SK-N-SH (cell line): ENCODE results near the gene PCED1B. TPM values are rescaled to one million over a fixed set of nuclear protein-coding genes. Genes with fewer than 3 reads are reported as not detected.

Experiments used
- CTCF ChIA-PET: fragments of 300-600, 350-600 bp; formaldehyde crosslinking; extraction: SDS; loops from one replicate; lab custom pipeline; 2021; lab: Yijun Ruan, JAX
- POLR2A ChIA-PET: fragments of 350-600 bp; sonication (Branson Sonifier 250); formaldehyde crosslinking; extraction: SDS; loops from one replicate; lab custom pipeline; 2020; ENCODE audit warnings: antibody characterized with exemption, inconsistent platforms; lab: Yijun Ruan, JAX
- DNase-seq: peaks from one replicate; pipeline ENCODE4 v3.0.0; 2012
- H2AFZ ChIP-seq: fragments of 200-600 bp; sonication (generic); 2 replicates; pipeline ENCODE4 v1.8.1; 2016; ENCODE audit warnings: antibody characterized with exemption, mild to moderate bottlenecking, low read depth
- H3F3A ChIP-seq: fragments of 200-600 bp; sonication (generic); replicated peaks from 2 replicates; pipeline ENCODE3; 2016; ENCODE audit warnings: antibody characterized with exemption, mild to moderate bottlenecking; ENCODE audit not compliant: insufficient read depth
- H3K27ac ChIP-seq, 2 experiments: fragments of 200-500 bp in 1 of 2; fragments of 200-600 bp in 1 of 2; sonication (Bioruptor generic) in 1 of 2; sonication (generic), shearing (Covaris generic) in 1 of 2; 2 replicates each; pipeline versions ENCODE4 v1.5.1 to v1.6.1; 2014 to 2016; ENCODE audit warnings: low read depth in 2 of 2, inconsistent platforms in 1 of 2, low read length in 1 of 2, mild to moderate bottlenecking in 1 of 2, mixed read lengths in 1 of 2
- H3K27me3 ChIP-seq: fragments of 200-600 bp; sonication (generic), shearing (Covaris generic); 2 replicates; pipeline ENCODE4 v1.6.1; 2016; ENCODE audit warnings: mixed run types; ENCODE audit not compliant: insufficient read depth
- H3K36me3 ChIP-seq, 2 experiments: fragments of 200-500 bp in 1 of 2; fragments of 200-600 bp in 1 of 2; sonication (Bioruptor generic) in 1 of 2; sonication (generic) in 1 of 2; replicated peaks in 1 of 2; 2 replicates each; pipeline versions ENCODE3 to v1.5.1; 2014 to 2016; ENCODE audit warnings: low read length in 1 of 2, mild to moderate bottlenecking in 1 of 2; ENCODE audit not compliant: insufficient read depth in 2 of 2, control insufficient read depth in 1 of 2
- H3K4me1 ChIP-seq, 2 experiments: fragments of 200-500 bp in 1 of 2; fragments of 200-600 bp in 1 of 2; sonication (Bioruptor generic) in 1 of 2; sonication (generic), shearing (Covaris generic) in 1 of 2; 2 replicates each; pipeline versions ENCODE4 v1.5.1 to v1.6.1; 2014 to 2016; ENCODE audit warnings: low read depth in 1 of 2, low read length in 1 of 2, mixed run types in 1 of 2; ENCODE audit not compliant: insufficient read depth in 2 of 2, control insufficient read depth in 1 of 2
- H3K4me2 ChIP-seq: fragments of 200-600 bp; sonication (generic), shearing (Covaris generic); 2 replicates; pipeline ENCODE4 v1.6.1; 2017; ENCODE audit warnings: mixed run types
- H3K4me3 ChIP-seq, 2 experiments: fragments of 200-500 bp in 1 of 2; fragments of 200-600 bp in 1 of 2; sonication (Bioruptor generic) in 1 of 2; sonication (generic), shearing (Covaris generic) in 1 of 2; 2 replicates each; pipeline versions ENCODE4 v1.5.1 to v1.8.1; 2014 to 2016; ENCODE audit warnings: low read depth in 2 of 2, inconsistent platforms in 1 of 2, low read length in 1 of 2, mild to moderate bottlenecking in 1 of 2, mixed read lengths in 1 of 2, moderate library complexity in 1 of 2
- H3K79me2 ChIP-seq: fragments of 200-600 bp; sonication (generic); 2 replicates; pipeline ENCODE4 v1.8.1; 2017; ENCODE audit warnings: mild to moderate bottlenecking; ENCODE audit not compliant: insufficient read depth
- H3K9ac ChIP-seq: fragments of 200-600 bp; sonication (generic); 2 replicates; pipeline ENCODE4 v1.6.1; 2017; ENCODE audit warnings: mixed run types
- H3K9me2 ChIP-seq: fragments of 200-600 bp; sonication (generic); 2 replicates; pipeline ENCODE4 v1.6.1; 2017; ENCODE audit warnings: mixed run types
- H3K9me3 ChIP-seq: fragments of 200-600 bp; sonication (generic); 2 replicates; pipeline ENCODE4 v1.6.1; 2017; ENCODE audit warnings: mixed run types, mild to moderate bottlenecking, moderate library complexity
- H4K20me1 ChIP-seq: fragments of 200-600 bp; sonication (generic); 2 replicates; pipeline ENCODE4 v1.6.1; 2017; ENCODE audit warnings: mild to moderate bottlenecking, mixed run types; ENCODE audit not compliant: insufficient read depth
- CHD2 ChIP-seq: fragments of 150-350 bp; IDR thresholded peaks from 2 replicates; pipeline ENCODE4 v1.6.1; 2018; ENCODE audit warnings: low read length; ENCODE audit not compliant: partially characterized antibody
- CTCF ChIP-seq: fragments of 200-600 bp; sonication (generic); IDR thresholded peaks from 2 replicates; pipeline ENCODE4 v1.6.1; 2017; ENCODE audit warnings: antibody characterized with exemption, mild to moderate bottlenecking, moderate library complexity
- ELF1 ChIP-seq: IDR thresholded peaks from 2 replicates; pipeline ENCODE4 v1.4.0; 2012
- EP300 ChIP-seq, 2 experiments: IDR thresholded peaks; 2 replicates each; pipeline versions ENCODE4 v1.4.0 to v1.6.1; 2012; ENCODE audit warnings: borderline replicate concordance in 1 of 2, low read depth in 1 of 2, low read length in 1 of 2
- FOXJ3 ChIP-seq: sonication (generic); formaldehyde crosslinking; IDR thresholded peaks from 2 replicates; pipeline ENCODE4 v1.5.1; 2020; ENCODE audit warnings: mild to moderate bottlenecking, missing genetic modification reagents
- FOXM1 ChIP-seq: IDR thresholded peaks from 2 replicates; pipeline ENCODE4 v1.4.0; 2012; ENCODE audit warnings: low read depth, mild to moderate bottlenecking
- GABPA ChIP-seq: IDR thresholded peaks from 2 replicates; pipeline ENCODE4 v1.4.0; 2012; ENCODE audit warnings: low read depth, mild to moderate bottlenecking
- GATA2 ChIP-seq: sonication (generic); formaldehyde crosslinking; IDR thresholded peaks from 2 replicates; pipeline ENCODE4 v1.5.0; 2020; ENCODE audit warnings: mild to moderate bottlenecking, missing genetic modification reagents
- MEF2A ChIP-seq: IDR thresholded peaks from 2 replicates; pipeline ENCODE4 v1.4.0; 2012; ENCODE audit warnings: low read depth, borderline replicate concordance
- MXI1 ChIP-seq: IDR thresholded peaks from 2 replicates; pipeline ENCODE4 v1.6.1; 2012; ENCODE audit warnings: mild to moderate bottlenecking, low read depth, low read length, improper control_type of control experiment
- RCOR1 ChIP-seq: fragments of 150-350 bp; IDR thresholded peaks from 2 replicates; pipeline ENCODE4 v1.6.1; 2017; ENCODE audit warnings: antibody characterized with exemption, low read length
- RFX5 ChIP-seq: IDR thresholded peaks from 2 replicates; pipeline ENCODE4 v1.6.1; 2012; ENCODE audit warnings: mild to moderate bottlenecking, improper control_type of control experiment, low read length
- SIN3A ChIP-seq: IDR thresholded peaks from 2 replicates; pipeline ENCODE4 v1.6.1; 2012; ENCODE audit warnings: low read depth, mild to moderate bottlenecking, low read length, moderate library complexity, borderline replicate concordance
- SMC3 ChIP-seq: IDR thresholded peaks from 2 replicates; pipeline ENCODE4 v1.6.1; 2012; ENCODE audit warnings: low read depth, low read length, improper control_type of control experiment
- TCF12 ChIP-seq: IDR thresholded peaks from 2 replicates; pipeline ENCODE4 v1.4.0; 2012
- YY1 ChIP-seq: IDR thresholded peaks from 2 replicates; pipeline ENCODE4 v1.4.0; 2012; ENCODE audit warnings: low read depth, mild to moderate bottlenecking
- WGBS: methylation state at CpG from one replicate; pipeline ENCODE4 v1.1.6; 2017; ENCODE audit warnings: low lambda C conversion rate; 5-methylcytosine and 5-hydroxymethylcytosine counted together
- polyA plus RNA-seq, 3 experiments: library from polyadenylated mRNA; depleted of rRNA; stranded (reverse); fragments of >200 nt; gene quantifications; 2 replicates each; pipeline ENCODE4 v1.2.3, GENCODE V29; 2012
- TF ChIP-seq, protein P1 (sequence below): IDR thresholded peaks from 2 replicates; pipeline ENCODE4 v1.4.0; 2012; ENCODE audit warnings: low read depth
- TF ChIP-seq, protein P2 (sequence below): IDR thresholded peaks from 2 replicates; pipeline ENCODE4 v1.4.0; 2012; ENCODE audit warnings: low read depth, borderline replicate concordance

Gene PCED1B
- polyA plus RNA-seq, 1 of the 3 experiments (the other 2 are of a cell fraction), result 0.21 TPM

- H3K4me2 ChIP-seq, result no peak overlapping the region
- no peak overlapping the region for H2AFZ ChIP-seq
- no peak overlapping the region for H3K4me3 ChIP-seq
- H3K27ac ChIP-seq, result no peak overlapping the region
- H3K9me2 ChIP-seq, result no peaks in the 10 kb centered on the region
- CTCF ChIA-PET, result interaction anchor here (0.6 kb wide), 1 partner anchor 27 kb away, joined by 3 read pairs; no protein-coding TSS in a partner anchor
- H3K36me3 ChIP-seq, result no peaks in the 10 kb centered on the region
- WGBS, result 29% methylated on average over 1 of the region's 1 CpG
- no peaks in the 10 kb centered on the region; a peak in 1 of 4 replicates for H3K4me1 ChIP-seq
- no peaks in the 10 kb centered on the region for H3K79me2 ChIP-seq
- no peaks in the 10 kb centered on the region for H3K9me3 ChIP-seq
- no peak overlapping the region for H3K9ac ChIP-seq
- no peak for TF ChIP-seq FOXJ3
- H4K20me1 ChIP-seq, result no peaks in the 10 kb centered on the region
- peaks cover 3% of the 10 kb centered on the region; the same call in 1 of the 2 replicates for H3K27me3 ChIP-seq
- POLR2A ChIA-PET, result no interaction called here
- no peaks in the 10 kb centered on the region for H3F3A ChIP-seq
- DNase-seq, result no peak
Observed at GRCh38 chr12:47067176-47067575, 12.2 kb upstream of the PCED1B start.

DNA sequence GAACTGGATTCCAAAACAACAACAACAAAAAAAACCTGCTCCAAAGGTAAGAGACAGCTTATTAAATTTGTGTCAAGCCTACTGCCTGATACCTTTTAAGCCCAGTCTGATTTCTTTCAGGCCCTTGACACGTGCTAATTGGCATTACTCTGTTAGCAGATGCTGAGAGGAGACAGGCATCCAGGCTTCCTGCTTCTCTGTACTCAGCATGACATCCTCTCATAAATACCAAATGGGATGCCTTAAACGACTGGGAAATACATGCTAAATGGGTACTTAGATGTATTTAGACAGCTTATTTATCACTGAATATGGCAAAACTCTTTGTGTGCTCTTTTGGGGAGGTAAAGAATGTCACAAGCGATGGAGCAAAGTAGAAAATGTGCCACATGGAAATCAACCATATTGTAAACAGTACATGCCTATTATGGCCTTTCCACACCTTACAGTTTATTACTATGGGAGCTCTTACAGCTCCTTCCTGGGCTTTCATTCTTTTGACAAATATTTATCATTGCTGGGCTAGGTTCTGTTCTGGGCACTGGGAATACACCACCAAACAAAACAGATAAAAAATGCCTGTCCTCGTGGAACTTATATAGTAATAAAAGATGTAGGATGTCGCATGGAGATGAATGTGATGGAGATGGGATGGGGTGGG, 11.5 kb upstream of the PCED1B start:
- no peaks in the 10 kb centered on the region for H3K9me3 ChIP-seq
- no peak for DNase-seq
- H3K36me3 ChIP-seq, result no peaks in the 10 kb centered on the region
- no peaks in the 10 kb centered on the region for H3F3A ChIP-seq
- no peaks in the 10 kb centered on the region for H3K9me2 ChIP-seq
- POLR2A ChIA-PET, result no interaction called here
- no peaks in the 10 kb centered on the region for H3K79me2 ChIP-seq
- H3K27ac ChIP-seq, result no peak overlapping the region
- TF ChIP-seq SMC3, result no peak
- TF ChIP-seq, protein P1, sequence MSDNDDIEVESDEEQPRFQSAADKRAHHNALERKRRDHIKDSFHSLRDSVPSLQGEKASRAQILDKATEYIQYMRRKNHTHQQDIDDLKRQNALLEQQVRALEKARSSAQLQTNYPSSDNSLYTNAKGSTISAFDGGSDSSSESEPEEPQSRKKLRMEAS, result no peak
- TF ChIP-seq MEF2A, result no peak
- TF ChIP-seq YY1, result no peak
- TF ChIP-seq EP300 (IDR thresholded peaks at IDR 0.05; ENCODE audit: borderline replicate concordance in 1 of 2, low read depth in 1 of 2, low read length in 1 of 2), result no peak
- no peak for TF ChIP-seq GATA2 (CRISPR knock-in tag)
- no peak for TF ChIP-seq ELF1
- no peak for TF ChIP-seq SIN3A
- no peak for TF ChIP-seq RCOR1
- TF ChIP-seq CTCF, result no peak
- TF ChIP-seq GABPA, result no peak
- no peak for TF ChIP-seq RFX5
- TF ChIP-seq, protein P2, sequence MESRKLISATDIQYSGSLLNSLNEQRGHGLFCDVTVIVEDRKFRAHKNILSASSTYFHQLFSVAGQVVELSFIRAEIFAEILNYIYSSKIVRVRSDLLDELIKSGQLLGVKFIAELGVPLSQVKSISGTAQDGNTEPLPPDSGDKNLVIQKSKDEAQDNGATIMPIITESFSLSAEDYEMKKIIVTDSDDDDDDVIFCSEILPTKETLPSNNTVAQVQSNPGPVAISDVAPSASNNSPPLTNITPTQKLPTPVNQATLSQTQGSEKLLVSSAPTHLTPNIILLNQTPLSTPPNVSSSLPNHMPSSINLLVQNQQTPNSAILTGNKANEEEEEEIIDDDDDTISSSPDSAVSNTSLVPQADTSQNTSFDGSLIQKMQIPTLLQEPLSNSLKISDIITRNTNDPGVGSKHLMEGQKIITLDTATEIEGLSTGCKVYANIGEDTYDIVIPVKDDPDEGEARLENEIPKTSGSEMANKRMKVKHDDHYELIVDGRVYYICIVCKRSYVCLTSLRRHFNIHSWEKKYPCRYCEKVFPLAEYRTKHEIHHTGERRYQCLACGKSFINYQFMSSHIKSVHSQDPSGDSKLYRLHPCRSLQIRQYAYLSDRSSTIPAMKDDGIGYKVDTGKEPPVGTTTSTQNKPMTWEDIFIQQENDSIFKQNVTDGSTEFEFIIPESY, result no peak
- no peak for TF ChIP-seq FOXM1
- no peak for TF ChIP-seq CHD2
- TF ChIP-seq TCF12, result no peak
- no peak for TF ChIP-seq MXI1
- WGBS, result 18% methylated on average over 5 of the region's 5 CpGs
- H3K4me1 ChIP-seq, result no peaks in the 10 kb centered on the region; a peak in 1 of 4 replicates
- no peak overlapping the region for H2AFZ ChIP-seq
- H3K27me3 ChIP-seq, result peaks cover 3% of the 10 kb centered on the region; the same call in 1 of the 2 replicates
- no peak overlapping the region for H3K4me2 ChIP-seq
- CTCF ChIA-PET, result interaction anchor here (0.6 kb wide), 1 partner anchor 27 kb away, joined by 3 read pairs; no protein-coding TSS in a partner anchor
- no peaks in the 10 kb centered on the region for H4K20me1 ChIP-seq
- H3K9ac ChIP-seq, result no peak overlapping the region
- H3K4me3 ChIP-seq, result no peak overlapping the region
